Type B pancreatic cell (in vitro differentiated cells): ENCODE measurements around the gene SSMEM1. TPM values are rescaled to one million over a fixed set of nuclear protein-coding genes. Genes with fewer than 3 reads are reported as not detected.

Experiments used
- DNase-seq: peaks from one replicate; pipeline ENCODE4 v3.0.0; 2021; ENCODE audit warnings: mixed read lengths; ENCODE audit not compliant: unreplicated experiment; ENCODE audit errors: extremely low spot score
- H3K27ac Mint-ChIP-seq: 2 replicates; pipeline ENCODE4 v1.8.0; 2021; ENCODE audit warnings: mild to moderate bottlenecking, mixed read lengths
- H3K27me3 Mint-ChIP-seq: 2 replicates; pipeline ENCODE4 v1.8.0; 2021; ENCODE audit warnings: mixed read lengths
- H3K36me3 Mint-ChIP-seq: 2 replicates; pipeline ENCODE4 v1.8.0; 2021; ENCODE audit warnings: mixed read lengths
- H3K4me1 Mint-ChIP-seq: one replicate; pipeline ENCODE4 v1.8.0; 2021; ENCODE audit warnings: mixed read lengths; ENCODE audit not compliant: unreplicated experiment
- H3K4me3 Mint-ChIP-seq: 2 replicates; pipeline ENCODE4 v1.8.0; 2021; ENCODE audit warnings: mild to moderate bottlenecking, mixed read lengths
- H3K9me3 Mint-ChIP-seq: 2 replicates; pipeline ENCODE4 v1.8.0; 2021; ENCODE audit warnings: mixed read lengths
- total RNA-seq: library from RNA; stranded (reverse); gene quantifications from 2 replicates; pipeline ENCODE4 v1.2.1, GENCODE V29; 2021; ENCODE audit warnings: low replicate concordance
- TF ChIP-seq, protein P1 (sequence below): fragments of 200-600 bp; sonication (generic); conservative IDR thresholded peaks from 2 replicates; pipeline ENCODE4 v1.5.0; 2021; ENCODE audit warnings: antibody characterized with exemption, mild to moderate bottlenecking

SSMEM1 gene
- total RNA-seq, 1 donor from 2014 or later, result not detected

DNA sequence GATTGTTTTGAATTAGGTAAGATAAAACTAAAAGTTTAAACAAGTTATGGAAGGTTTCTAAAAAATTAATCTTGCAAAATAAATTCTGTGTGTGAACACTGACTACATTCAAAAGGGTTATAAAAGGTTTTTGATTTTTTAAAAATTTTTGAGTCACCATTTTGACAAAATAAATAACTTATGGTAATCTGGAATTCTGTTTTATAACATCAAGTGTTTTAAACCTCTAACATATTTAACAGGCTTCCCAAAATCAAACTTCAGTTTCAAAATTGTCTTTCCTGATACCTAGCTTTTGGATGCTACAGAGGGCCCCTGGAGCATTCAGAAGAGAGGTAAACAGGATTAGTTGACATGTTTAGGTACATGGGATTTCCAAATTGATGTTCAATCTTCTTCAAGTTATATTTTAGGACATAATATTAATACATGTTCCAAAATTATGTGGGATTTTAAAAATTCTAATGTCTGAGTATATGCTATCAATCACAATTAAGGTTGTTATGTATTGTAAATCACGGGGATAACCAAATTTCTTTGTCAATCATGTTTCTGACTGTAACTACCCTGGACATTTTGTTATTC is 50.9 kb downstream of the SSMEM1 start:
- H3K4me3 Mint-ChIP-seq, result no peak overlapping the region
- peaks cover 4% of the 10 kb centered on the region for H3K9me3 Mint-ChIP-seq
- H3K27me3 Mint-ChIP-seq, result no peaks in the 10 kb centered on the region
- H3K4me1 Mint-ChIP-seq, result peaks cover 11% of the 10 kb centered on the region
- DNase-seq, result no peak
- H3K27ac Mint-ChIP-seq, result no peak overlapping the region
- H3K36me3 Mint-ChIP-seq, result peaks cover 3% of the 10 kb centered on the region
- TF ChIP-seq, protein P1, sequence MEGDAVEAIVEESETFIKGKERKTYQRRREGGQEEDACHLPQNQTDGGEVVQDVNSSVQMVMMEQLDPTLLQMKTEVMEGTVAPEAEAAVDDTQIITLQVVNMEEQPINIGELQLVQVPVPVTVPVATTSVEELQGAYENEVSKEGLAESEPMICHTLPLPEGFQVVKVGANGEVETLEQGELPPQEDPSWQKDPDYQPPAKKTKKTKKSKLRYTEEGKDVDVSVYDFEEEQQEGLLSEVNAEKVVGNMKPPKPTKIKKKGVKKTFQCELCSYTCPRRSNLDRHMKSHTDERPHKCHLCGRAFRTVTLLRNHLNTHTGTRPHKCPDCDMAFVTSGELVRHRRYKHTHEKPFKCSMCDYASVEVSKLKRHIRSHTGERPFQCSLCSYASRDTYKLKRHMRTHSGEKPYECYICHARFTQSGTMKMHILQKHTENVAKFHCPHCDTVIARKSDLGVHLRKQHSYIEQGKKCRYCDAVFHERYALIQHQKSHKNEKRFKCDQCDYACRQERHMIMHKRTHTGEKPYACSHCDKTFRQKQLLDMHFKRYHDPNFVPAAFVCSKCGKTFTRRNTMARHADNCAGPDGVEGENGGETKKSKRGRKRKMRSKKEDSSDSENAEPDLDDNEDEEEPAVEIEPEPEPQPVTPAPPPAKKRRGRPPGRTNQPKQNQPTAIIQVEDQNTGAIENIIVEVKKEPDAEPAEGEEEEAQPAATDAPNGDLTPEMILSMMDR, result no peak

DNA sequence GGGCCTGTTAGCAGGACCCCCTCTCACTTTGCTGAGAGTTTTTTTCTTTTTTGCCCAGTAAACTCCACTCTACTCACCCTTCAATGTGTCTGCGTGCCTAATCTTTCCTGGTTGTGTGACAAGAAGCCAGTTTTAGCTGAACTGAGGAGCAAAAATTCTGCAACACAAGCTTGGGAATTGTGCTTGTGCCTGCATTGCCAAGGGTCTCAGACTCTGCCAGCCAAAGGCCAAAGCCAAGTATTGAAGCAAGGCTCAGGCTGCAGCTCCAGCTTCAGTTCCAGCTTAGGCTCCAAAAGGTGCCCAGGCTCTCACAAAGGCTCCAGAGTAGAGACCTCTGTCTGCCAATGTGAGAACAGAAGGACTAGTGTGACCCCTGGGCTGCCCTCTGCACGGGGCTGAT is 54.8 kb downstream of the SSMEM1 start:
- Mint-ChIP-seq H3K4me1 (peaks cover 47% of the 10 kb centered on the region), H3K27me3 (no peaks in the 10 kb centered on the region), H3K36me3 (peaks cover 3% of the 10 kb centered on the region), H3K4me3 (no peak overlapping the region), H3K9me3 (no peaks in the 10 kb centered on the region), H3K27ac (no peak overlapping the region)
- no peak for DNase-seq
- TF ChIP-seq, protein P1, result no peak

GRCh38 chr7:130263130-130263529 is 55.5 kb downstream of the SSMEM1 start:
- Mint-ChIP-seq H3K9me3 (no peaks in the 10 kb centered on the region), H3K36me3 (peaks cover 3% of the 10 kb centered on the region), H3K4me3 (no peak overlapping the region), H3K27ac (peak overlapping the region; percentile 48), H3K4me1 (peaks cover 53% of the 10 kb centered on the region), H3K27me3 (no peaks in the 10 kb centered on the region)
- no peak for DNase-seq
- TF ChIP-seq, protein P1, result no peak

Other genes with a start within 250 kb of the SSMEM1 start
- 15.7 and 26.7 TPM in 2 replicates for gene ZC3HC1, start 156.5 kb upstream of the SSMEM1 start, total RNA-seq
- gene KLHDC10, start 137.3 kb upstream of the SSMEM1 start, total RNA-seq, result 34.6 and 43.6 TPM in 2 replicates
- gene TMEM209, start 2.5 kb upstream of the SSMEM1 start, total RNA-seq, result 25.1 and 36.1 TPM in 2 replicates
- gene CPA2, start 59.0 kb downstream of the SSMEM1 start, total RNA-seq, result 16.3 and 19.8 TPM in 2 replicates
- 7.4 and 17.4 TPM in 2 replicates for gene CPA4, start 85.3 kb downstream of the SSMEM1 start, total RNA-seq
- gene CPA5, start 137.0 kb downstream of the SSMEM1 start, total RNA-seq, result 0.68 TPM in 1 of 2 replicates, not detected in the other
- gene CPA1, start 172.6 kb downstream of the SSMEM1 start, total RNA-seq, result 0.41 TPM in 1 of 2 replicates, not detected in the other
- gene CEP41, start 233.2 kb downstream of the SSMEM1 start, total RNA-seq, result 20.1 and 33.0 TPM in 2 replicates